ENCODE results near the gene NEDD4. TPM values are rescaled to one million over a fixed set of nuclear protein-coding genes. Genes with fewer than 3 reads are reported as not detected.

Gene NEDD4
- total and polyA plus RNA-seq, 10 of the 15 experiments (the other 5 are each of a cell fraction or from before 2014, with no cell fraction given): 1.3 to 7.7 (median 4.4) TPM

- ATAC-seq (no peak), DNase-seq (ENCODE audit: low read depth, low spot score) (no peak), FAIRE-seq (no peak)
- CTCF ChIA-PET: interaction anchor here (0.7 kb wide), 1 partner anchor 849 kb away, joined by 5 read pairs; no protein-coding TSS in a partner anchor
- no peaks in the 10 kb centered on the region for H3K27me3 ChIP-seq (replicated peaks in 1 of 2; ENCODE audit: control insufficient read depth in 2 of 2, insufficient read depth in 2 of 2, low read length in 1 of 2)
- H4K20me1 ChIP-seq (ENCODE audit: control insufficient read depth, insufficient read depth): no peaks in the 10 kb centered on the region
- BruUV-seq (replicated peaks): no TSS peak
- 37% methylated on average over 5 of the region's 5 CpGs for WGBS (ENCODE audit: insufficient coverage, insufficient replicate concordance, low lambda C conversion rate, missing lambda C conversion rate)
- POLR2A ChIA-PET: interaction anchor here (0.7 kb wide), 1 partner anchor 606 kb away, joined by 3 read pairs; no protein-coding TSS in a partner anchor
- no peak overlapping the region for H3K4me3 ChIP-seq
- no peak overlapping the region for H3K4me2 ChIP-seq (ENCODE audit: control insufficient read depth, insufficient read depth)
- H3K27ac ChIP-seq (ENCODE audit: control insufficient read depth, insufficient read depth): no peak overlapping the region
- in situ Hi-C loops (cut with MboI) (no loop called here), intact Hi-C loops (cut with micrococcal nuclease; ENCODE audit: unreplicated experiment) (no loop called here)
- RAD21 ChIA-PET (ENCODE audit: unreplicated experiment): no interaction called here
- no peaks in the 10 kb centered on the region for H3K79me2 ChIP-seq (ENCODE audit: control insufficient read depth, insufficient read depth, low read length)
- SMC1A ChIA-PET (ENCODE audit: uncharacterized antibody, unreplicated experiment): no interaction called here
- TF ChIP-seq ZNF24 (IDR thresholded peaks at IDR 0.05): no peak
- no peak for TF ChIP-seq YY1 (IDR thresholded peaks at IDR 0.05; ENCODE audit: low read depth, low read length)
- no peak for TF ChIP-seq TBL1XR1 (IDR thresholded peaks at IDR 0.05; ENCODE audit: low read depth, low read length)
- no peak for TF ChIP-seq NR2C1 (IDR thresholded peaks at IDR 0.05)
- no peak for TF ChIP-seq CBX3 (IDR thresholded peaks at IDR 0.05; ENCODE audit: borderline replicate concordance, low read depth)
- TF ChIP-seq SMAD5 (IDR thresholded peaks at IDR 0.05; ENCODE audit: low read depth): no peak
- no peak for TF ChIP-seq NRF1 (conservative IDR thresholded peaks at IDR 0.05; ENCODE audit: low read depth, low read length)
- TF ChIP-seq STAT3 (IDR thresholded peaks at IDR 0.05; ENCODE audit: low read depth, low read length): no peak
- no peak for TF ChIP-seq MAX (IDR thresholded peaks at IDR 0.05; ENCODE audit: low read depth, low read length)
- no peak for TF ChIP-seq ELK1 (IDR thresholded peaks at IDR 0.05; ENCODE audit: low read depth, low read length)
- TF ChIP-seq CUX1 (IDR thresholded peaks at IDR 0.05; ENCODE audit: insufficient replicate concordance, low read depth, low read length): no peak
- TF ChIP-seq RBBP5 (conservative IDR thresholded peaks at IDR 0.05): no peak
- TF ChIP-seq GATAD2B (conservative IDR thresholded peaks at IDR 0.05; ENCODE audit: low read depth): no peak
- no peak for TF ChIP-seq IKZF2 (IDR thresholded peaks at IDR 0.05)
- TF ChIP-seq E4F1 (IDR thresholded peaks at IDR 0.05; ENCODE audit: borderline replicate concordance, partially characterized antibody): no peak
- H3K4me1 ChIP-seq (ENCODE audit: control insufficient read depth, insufficient read depth, low read length): no peaks in the 10 kb centered on the region
- no peaks in the 10 kb centered on the region for H3K36me3 ChIP-seq (ENCODE audit: control insufficient read depth in 2 of 2, insufficient read depth in 2 of 2, low read length in 1 of 2)
- no peak overlapping the region for H2AFZ ChIP-seq (ENCODE audit: control insufficient read depth, low read depth, low read length)
- H3K9ac ChIP-seq (ENCODE audit: control insufficient read depth, insufficient read depth, low read length): no peak overlapping the region
- H3K9me3 ChIP-seq (replicated peaks; ENCODE audit: control insufficient read depth, insufficient read depth, low read length): no peaks in the 10 kb centered on the region; the same call in 2 of the 3 replicates
Observed at GRCh38 chr15:56017511-56017910, 24.1 kb upstream of the NEDD4 start.

Data from GM12878 (cell line).